ENCODE data around the gene SETD7.

The SETD7 gene

GRCh38 chr4:139547979-139548378, 8.0 kb downstream of the SETD7 start:
- no peak for DNase-seq

GRCh38 chr4:139540632-139541031, 15.4 kb downstream of the SETD7 start:
- no peak for DNase-seq

- DNase-seq: no peak
Observed at GRCh38 chr4:139540161-139540560, 15.9 kb downstream of the SETD7 start.

GRCh38 chr4:139537292-139537691, 18.7 kb downstream of the SETD7 start:
- no peak for DNase-seq

GRCh38 chr4:139535871-139536234, 20.2 kb downstream of the SETD7 start:
- no peak for DNase-seq

- no peak for DNase-seq
Observed at GRCh38 chr4:139535228-139535870, 20.7 kb downstream of the SETD7 start.

GRCh38 chr4:139534287-139534950, 21.6 kb downstream of the SETD7 start:
- no peak for DNase-seq

- no peak for DNase-seq
Observed at GRCh38 chr4:139533511-139533910, 22.5 kb downstream of the SETD7 start.

GRCh38 chr4:139532947-139533346, 23.1 kb downstream of the SETD7 start:
- DNase-seq: no peak

- DNase-seq: peak; percentile 38
Observed at GRCh38 chr4:139530833-139531427, 25.1 kb downstream of the SETD7 start.

GRCh38 chr4:139528377-139529005, 27.5 kb downstream of the SETD7 start:
- DNase-seq: peak; percentile 63

GRCh38 chr4:139526928-139527327, 29.1 kb downstream of the SETD7 start:
- no peak for DNase-seq

- DNase-seq: no peak
Observed at GRCh38 chr4:139525414-139525813, 30.6 kb downstream of the SETD7 start.

- peak; percentile 10 for DNase-seq
Observed at GRCh38 chr4:139524062-139524631, 31.9 kb downstream of the SETD7 start.

GRCh38 chr4:139523076-139523475, 32.9 kb downstream of the SETD7 start:
- no peak for DNase-seq

GRCh38 chr4:139522457-139522856, 33.6 kb downstream of the SETD7 start:
- no peak for DNase-seq

GRCh38 chr4:139521754-139522401, 34.1 kb downstream of the SETD7 start:
- no peak for DNase-seq

- DNase-seq: no peak
Observed at GRCh38 chr4:139515531-139515958, 40.5 kb downstream of the SETD7 start.

GRCh38 chr4:139514382-139515059, 41.5 kb downstream of the SETD7 start:
- no peak for DNase-seq

- DNase-seq: peak; percentile 38
Observed at GRCh38 chr4:139511320-139511719, 44.7 kb downstream of the SETD7 start.

- DNase-seq: no peak
Observed at GRCh38 chr4:139509727-139510410, 46.1 kb downstream of the SETD7 start.
